ENCODE data around the gene SUGCT. TPM values are rescaled to one million over a fixed set of nuclear protein-coding genes. Genes with fewer than 3 reads are reported as not detected.

SUGCT gene
- total and polyA plus RNA-seq, 2 of the 8 experiments (the other 6 are each of a cell fraction or from before 2014, with no cell fraction given), result 2.8 to 5.4 TPM

- H4K8ac ChIP-seq (ENCODE audit: extremely low read depth, insufficient read depth, low read length), result no peak overlapping the region
- H4K5ac ChIP-seq (ENCODE audit: insufficient read length, low read depth, low read length), result no peak overlapping the region
- H4K91ac ChIP-seq (replicated peaks; ENCODE audit: insufficient read length, low read length), result no peak overlapping the region
- no peak overlapping the region for H3K9ac ChIP-seq (replicated peaks in 1 of 4; ENCODE audit: extremely low read depth in 1 of 4, low read depth in 3 of 4, low read length in 3 of 4)
- POLR2A ChIA-PET (ENCODE audit: partially characterized antibody), result no interaction called here
- H3K4me2 ChIP-seq (ENCODE audit: insufficient read depth in 1 of 2, low read depth in 2 of 2, low read length in 2 of 2), result no peak overlapping the region
- H3K4ac ChIP-seq (replicated peaks; ENCODE audit: insufficient read length, low read depth, low read length), result no peak overlapping the region
- H2BK120ac ChIP-seq (replicated peaks; ENCODE audit: low read depth, low read length), result no peak overlapping the region
- CTCF ChIA-PET (ENCODE audit: partially characterized antibody), result no interaction called here
- H3K79me2 ChIP-seq (ENCODE audit: control insufficient read depth in 1 of 2, insufficient read depth in 2 of 2, low read length in 2 of 2), result no peaks in the 10 kb centered on the region
- H2BK5ac ChIP-seq (ENCODE audit: low read depth, low read length), result no peak overlapping the region
- no peaks in the 10 kb centered on the region for H3K79me1 ChIP-seq (ENCODE audit: low read depth, low read length)
- no peaks in the 10 kb centered on the region for H3K23me2 ChIP-seq (ENCODE audit: low read depth, low read length)
- TF ChIP-seq EZH2 (IDR thresholded peaks at IDR 0.05; ENCODE audit: low read depth, low read length, severe bottlenecking) (no peak), SP2 (IDR thresholded peaks at IDR 0.05; ENCODE audit: low read length) (no peak), TBP (IDR thresholded peaks at IDR 0.05; ENCODE audit: low read depth, low read length) (no peak), BRCA1 (IDR thresholded peaks at IDR 0.05; ENCODE audit: low read depth, low read length) (no peak), MAX (IDR thresholded peaks at IDR 0.05) (no peak), CREB1 (IDR thresholded peaks at IDR 0.05) (no peak), KDM5A (IDR thresholded peaks at IDR 0.05; ENCODE audit: low read length) (no peak), POU5F1 (IDR thresholded peaks at IDR 0.05; ENCODE audit: low read depth, low read length) (no peak), YY1 (IDR thresholded peaks at IDR 0.05; ENCODE audit: low read depth, low read length) (no peak), CHD1 (IDR thresholded peaks at IDR 0.05; ENCODE audit: low read depth, low read length) (no peak), RNF2 (IDR thresholded peaks at IDR 0.05; ENCODE audit: borderline replicate concordance, low read depth, low read length, missing control alignments, poor library complexity, severe bottlenecking) (no peak), RXRA (IDR thresholded peaks at IDR 0.05; ENCODE audit: insufficient read depth, low read depth, low read length) (no peak)
- no peak overlapping the region for H3K56ac ChIP-seq (replicated peaks; ENCODE audit: insufficient read length, low read depth, low read length)
- no peak overlapping the region for H3K4me3 ChIP-seq (ENCODE audit: extremely low read depth in 1 of 4, insufficient read depth in 2 of 4, low read depth in 3 of 4, low read length in 4 of 4)
- H3K36me3 ChIP-seq (ENCODE audit: control insufficient read depth in 2 of 4, insufficient read depth in 4 of 4, low read length in 3 of 4), result no peaks in the 10 kb centered on the region
- no peaks in the 10 kb centered on the region for H4K20me1 ChIP-seq (replicated peaks in 1 of 2; ENCODE audit: control insufficient read depth in 1 of 2, insufficient read depth in 2 of 2, low read length in 2 of 2)
- H3K23ac ChIP-seq (ENCODE audit: insufficient read length), result no peak overlapping the region
- H3K4me1 ChIP-seq (replicated peaks in 1 of 4; ENCODE audit: control insufficient read depth in 3 of 4, insufficient read depth in 4 of 4, low read length in 3 of 4), result no peaks in the 10 kb centered on the region
- H3K27me3 ChIP-seq (replicated peaks in 1 of 4; ENCODE audit: control insufficient read depth in 3 of 4, extremely low read depth in 1 of 4, insufficient read depth in 3 of 4, low read length in 3 of 4), result no peaks in the 10 kb centered on the region
- H3K14ac ChIP-seq (ENCODE audit: insufficient read length), result no peak overlapping the region
- H2BK12ac ChIP-seq (ENCODE audit: low read depth, low read length), result no peak overlapping the region
- no peak for DNase-seq (ENCODE audit: low read depth in 1 of 2, low spot score in 2 of 2)
- no peak overlapping the region for H2AFZ ChIP-seq (ENCODE audit: low read length)
- H3K18ac ChIP-seq (ENCODE audit: extremely low read depth, low read length), result no peak overlapping the region
- WGBS, 2 experiments (ENCODE audit: extremely low coverage in 1 of 2, insufficient coverage in 1 of 2, insufficient read length in 1 of 2, insufficient replicate concordance in 2 of 2, low coverage in 1 of 2, low lambda C conversion rate in 2 of 2, missing lambda C conversion rate in 1 of 2), result 91% methylated on average over 2 of the region's 2 CpGs; no CpG with 5 or more reads in 1 of the 2 experiments
- H2BK15ac ChIP-seq (ENCODE audit: low read length), result no peak overlapping the region
- H2BK20ac ChIP-seq (ENCODE audit: low read length), result no peak overlapping the region
- no peak for FAIRE-seq
- H3K27ac ChIP-seq (ENCODE audit: low read depth, low read length), result no peak overlapping the region
- no peak overlapping the region for H2AK5ac ChIP-seq (ENCODE audit: low read depth, low read length)
- H3K9me3 ChIP-seq (ENCODE audit: insufficient read depth in 2 of 2, low read depth in 1 of 2, low read length in 1 of 2), result no peaks in the 10 kb centered on the region
Measured at GRCh38 chr7:40432046-40432445, 297.2 kb downstream of the SUGCT start.
